Measurements from ENCODE around the gene SOHLH2. TPM values are rescaled to one million over a fixed set of nuclear protein-coding genes. Genes with fewer than 3 reads are reported as not detected.

SOHLH2 gene
- total RNA-seq, 2 experiments from 2014 or later: not detected

DNA sequence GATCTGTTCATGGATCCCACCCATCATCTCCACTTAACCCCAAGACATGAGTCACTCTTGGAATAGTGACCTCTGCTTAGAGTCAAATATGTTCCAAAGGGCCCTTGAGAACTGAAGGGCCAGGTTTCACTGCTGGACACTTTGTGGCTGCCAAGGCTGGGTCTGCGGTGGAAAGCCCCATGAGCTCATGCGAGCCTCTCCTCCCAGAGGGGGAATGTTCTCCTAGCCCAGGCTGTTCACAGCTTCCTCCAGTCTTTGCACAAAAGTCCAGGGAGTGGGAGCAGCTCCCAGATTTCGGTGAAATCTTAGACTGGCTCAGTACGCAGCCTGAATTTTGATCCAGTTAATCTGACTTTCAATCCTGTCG lies 82.4 kb downstream of the SOHLH2 start:
- POLR2A ChIA-PET: interaction anchor here (1.5 kb wide), 1 partner anchor 17 kb away, joined by 3 read pairs; no protein-coding TSS in a partner anchor
- no peak overlapping the region for H3K4me3 ChIP-seq (ENCODE audit: low read depth, low read length, poor library complexity, severe bottlenecking)
- H3K79me2 ChIP-seq (ENCODE audit: insufficient read depth, low read depth, low read length): no peaks in the 10 kb centered on the region
- intact Hi-C loops (cut with micrococcal nuclease; ENCODE audit: unreplicated experiment): no loop called here
- H3K9me2 ChIP-seq (ENCODE audit: insufficient read depth, low read length): no peaks in the 10 kb centered on the region
- H3K4me2 ChIP-seq (ENCODE audit: low read length): no peak overlapping the region
- DNase-seq (ENCODE audit: low spot score): no peak
- no peak overlapping the region for H2AFZ ChIP-seq (ENCODE audit: low read length)
- no peak for TF ChIP-seq EZH2phosphoT487 (IDR thresholded peaks at IDR 0.05; ENCODE audit: borderline replicate concordance, low read depth, low read length)
- TF ChIP-seq, protein P1, sequence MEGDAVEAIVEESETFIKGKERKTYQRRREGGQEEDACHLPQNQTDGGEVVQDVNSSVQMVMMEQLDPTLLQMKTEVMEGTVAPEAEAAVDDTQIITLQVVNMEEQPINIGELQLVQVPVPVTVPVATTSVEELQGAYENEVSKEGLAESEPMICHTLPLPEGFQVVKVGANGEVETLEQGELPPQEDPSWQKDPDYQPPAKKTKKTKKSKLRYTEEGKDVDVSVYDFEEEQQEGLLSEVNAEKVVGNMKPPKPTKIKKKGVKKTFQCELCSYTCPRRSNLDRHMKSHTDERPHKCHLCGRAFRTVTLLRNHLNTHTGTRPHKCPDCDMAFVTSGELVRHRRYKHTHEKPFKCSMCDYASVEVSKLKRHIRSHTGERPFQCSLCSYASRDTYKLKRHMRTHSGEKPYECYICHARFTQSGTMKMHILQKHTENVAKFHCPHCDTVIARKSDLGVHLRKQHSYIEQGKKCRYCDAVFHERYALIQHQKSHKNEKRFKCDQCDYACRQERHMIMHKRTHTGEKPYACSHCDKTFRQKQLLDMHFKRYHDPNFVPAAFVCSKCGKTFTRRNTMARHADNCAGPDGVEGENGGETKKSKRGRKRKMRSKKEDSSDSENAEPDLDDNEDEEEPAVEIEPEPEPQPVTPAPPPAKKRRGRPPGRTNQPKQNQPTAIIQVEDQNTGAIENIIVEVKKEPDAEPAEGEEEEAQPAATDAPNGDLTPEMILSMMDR (conservative IDR thresholded peaks at IDR 0.05; ENCODE audit: low read length): no peak
- CTCF ChIA-PET (ENCODE audit: unreplicated experiment): no interaction called here
- no peak overlapping the region for H3K27ac ChIP-seq (ENCODE audit: low read depth, low read length, poor library complexity, severe bottlenecking)
- no peaks in the 10 kb centered on the region for H3K36me3 ChIP-seq (ENCODE audit: insufficient read depth, low read length)
- H3K4me1 ChIP-seq (ENCODE audit: insufficient read depth, low read length, poor library complexity, severe bottlenecking): no peaks in the 10 kb centered on the region
- BruUV-seq (replicated peaks): no TSS peak
- no peaks in the 10 kb centered on the region for H3K9me3 ChIP-seq (ENCODE audit: low read length)
- no peaks in the 10 kb centered on the region for H4K20me1 ChIP-seq (ENCODE audit: insufficient read depth, low read length)

DNA sequence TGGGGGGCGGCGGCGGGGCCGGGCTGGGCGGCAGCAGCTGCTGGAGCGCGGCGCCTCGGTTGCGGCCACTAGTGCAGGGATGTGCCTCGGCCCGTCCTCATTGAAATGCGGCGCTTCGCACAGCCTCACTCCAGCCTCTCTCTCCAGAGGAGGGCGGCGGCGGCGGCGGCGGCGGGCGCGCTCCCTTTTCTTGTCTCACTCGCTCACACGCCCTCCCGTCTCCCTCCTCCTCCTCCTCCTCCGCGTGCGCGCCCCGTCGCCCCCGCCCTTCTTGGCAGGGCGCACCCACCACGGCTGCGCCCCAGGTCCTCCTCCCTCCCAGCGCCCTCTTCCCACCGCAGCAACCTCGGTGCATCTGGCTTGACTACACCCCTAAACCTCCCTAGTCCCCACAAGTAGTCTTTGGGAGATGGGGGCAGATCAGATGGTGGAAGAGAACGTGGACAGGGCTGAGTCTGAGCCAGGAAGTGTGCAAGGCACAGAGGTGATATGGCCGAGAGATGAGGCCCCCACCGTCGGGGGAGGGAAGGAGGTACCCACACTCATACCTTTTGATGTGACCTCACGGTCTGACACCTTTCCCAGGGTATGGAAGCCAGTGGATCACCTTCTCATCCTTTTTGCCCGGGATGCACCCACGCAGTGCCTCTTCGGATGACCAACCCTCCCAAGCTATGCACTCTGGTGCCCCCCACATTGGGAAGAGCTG lies 83.0 kb downstream of the SOHLH2 start, which contains the start of gene DCLK1:
DCLK1 (minus strand) TSS at position 161 of the 709 bp plus-strand sequence.
- no peak for TF ChIP-seq EZH2phosphoT487 (IDR thresholded peaks at IDR 0.05; ENCODE audit: borderline replicate concordance, low read depth, low read length)
- TF ChIP-seq, protein P1 (conservative IDR thresholded peaks at IDR 0.05; ENCODE audit: low read length): no peak
- intact Hi-C loops (cut with micrococcal nuclease; ENCODE audit: unreplicated experiment): no loop called here
- Histone ChIP-seq H3K4me3 (ENCODE audit: low read depth, low read length, poor library complexity, severe bottlenecking) (no peak within 1 kb of the TSS), H3K36me3 (ENCODE audit: insufficient read depth, low read length) (no peaks in the 10 kb centered on the region), H3K4me2 (ENCODE audit: low read length) (no peak within 1 kb of the TSS), H3K9me2 (ENCODE audit: insufficient read depth, low read length) (no peaks in the 10 kb centered on the region), H2AFZ (ENCODE audit: low read length) (no peak within 1 kb of the TSS), H3K4me1 (ENCODE audit: insufficient read depth, low read length, poor library complexity, severe bottlenecking) (no peaks in the 10 kb centered on the region), H4K20me1 (ENCODE audit: insufficient read depth, low read length) (no peaks in the 10 kb centered on the region), H3K27ac (ENCODE audit: low read depth, low read length, poor library complexity, severe bottlenecking) (no peak within 1 kb of the TSS), H3K9me3 (ENCODE audit: low read length) (no peaks in the 10 kb centered on the region), H3K79me2 (ENCODE audit: insufficient read depth, low read depth, low read length) (no peaks in the 10 kb centered on the region)
- BruUV-seq (replicated peaks): no TSS peak
- ChIA-PET CTCF (ENCODE audit: unreplicated experiment) (no interaction called here), POLR2A (no interaction called here)
- no peak for DNase-seq (ENCODE audit: low spot score)

DNA sequence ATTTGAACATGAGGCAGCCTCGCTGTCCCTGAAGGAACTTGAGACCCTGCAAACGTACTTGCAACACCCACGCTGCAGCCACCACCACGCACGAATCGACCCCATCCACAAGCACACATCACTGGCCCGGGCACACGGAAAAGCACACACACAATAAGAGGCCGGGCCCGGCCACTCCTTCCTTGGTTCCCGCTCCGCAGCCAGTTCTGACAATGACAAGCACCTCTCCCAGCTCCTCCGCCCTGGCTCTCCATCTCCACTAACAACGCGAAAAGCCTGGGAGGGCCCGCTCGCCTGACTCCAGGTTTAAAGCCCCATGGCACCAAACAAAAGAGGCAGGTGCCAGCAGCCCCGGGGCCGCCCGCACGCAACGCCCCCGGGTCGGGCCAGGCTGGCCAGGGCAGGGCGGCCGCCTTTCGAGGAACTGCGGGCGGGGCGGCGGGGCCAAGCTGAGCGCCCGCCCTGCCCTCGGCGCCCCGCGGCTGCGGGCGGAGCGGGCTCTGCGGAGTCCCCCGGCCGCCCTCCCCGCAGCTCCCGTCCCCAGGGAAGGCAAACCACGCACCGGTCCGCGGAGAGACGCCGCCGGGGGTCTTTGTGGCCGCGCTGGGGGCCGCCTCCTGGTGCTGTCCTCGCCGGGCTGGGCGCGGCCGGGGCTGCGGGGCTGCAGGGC lies 83.7 kb downstream of the SOHLH2 start:
- H3K4me3 ChIP-seq (ENCODE audit: low read depth, low read length, poor library complexity, severe bottlenecking): no peak overlapping the region
- no TSS peak for BruUV-seq (replicated peaks)
- H4K20me1 ChIP-seq (ENCODE audit: insufficient read depth, low read length): no peaks in the 10 kb centered on the region
- TF ChIP-seq, protein P1 (conservative IDR thresholded peaks at IDR 0.05; ENCODE audit: low read length): no peak
- no peak for TF ChIP-seq EZH2phosphoT487 (IDR thresholded peaks at IDR 0.05; ENCODE audit: borderline replicate concordance, low read depth, low read length)
- no peak overlapping the region for H3K27ac ChIP-seq (ENCODE audit: low read depth, low read length, poor library complexity, severe bottlenecking)
- intact Hi-C loops (cut with micrococcal nuclease; ENCODE audit: unreplicated experiment): no loop called here
- H2AFZ ChIP-seq (ENCODE audit: low read length): no peak overlapping the region
- no peaks in the 10 kb centered on the region for H3K79me2 ChIP-seq (ENCODE audit: insufficient read depth, low read depth, low read length)
- H3K4me2 ChIP-seq (ENCODE audit: low read length): no peak overlapping the region
- no peaks in the 10 kb centered on the region for H3K36me3 ChIP-seq (ENCODE audit: insufficient read depth, low read length)
- H3K9me3 ChIP-seq (ENCODE audit: low read length): no peaks in the 10 kb centered on the region
- DNase-seq (ENCODE audit: low spot score): no peak
- H3K9me2 ChIP-seq (ENCODE audit: insufficient read depth, low read length): no peaks in the 10 kb centered on the region
- POLR2A ChIA-PET: no interaction called here
- CTCF ChIA-PET (ENCODE audit: unreplicated experiment): no interaction called here
- H3K4me1 ChIP-seq (ENCODE audit: insufficient read depth, low read length, poor library complexity, severe bottlenecking): no peaks in the 10 kb centered on the region
